ENCODE data around the gene LETMD1.

LETMD1 gene, protein sequence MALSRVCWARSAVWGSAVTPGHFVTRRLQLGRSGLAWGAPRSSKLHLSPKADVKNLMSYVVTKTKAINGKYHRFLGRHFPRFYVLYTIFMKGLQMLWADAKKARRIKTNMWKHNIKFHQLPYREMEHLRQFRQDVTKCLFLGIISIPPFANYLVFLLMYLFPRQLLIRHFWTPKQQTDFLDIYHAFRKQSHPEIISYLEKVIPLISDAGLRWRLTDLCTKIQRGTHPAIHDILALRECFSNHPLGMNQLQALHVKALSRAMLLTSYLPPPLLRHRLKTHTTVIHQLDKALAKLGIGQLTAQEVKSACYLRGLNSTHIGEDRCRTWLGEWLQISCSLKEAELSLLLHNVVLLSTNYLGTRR

GRCh38 chr12:51047655-51048540 lies at the start of gene LETMD1:
LETMD1 (plus strand) TSS chr12:51048327; CDS start chr12:51048357, 30 bp downstream.
- peak within 1 kb of the TSS; percentile 79 for H3K4me3 ChIP-seq (ENCODE audit: control insufficient read depth, low read depth, low read length)
- DNase-seq (ENCODE audit: low read depth) = peak; percentile 99
- TF ChIP-seq, protein P1, sequence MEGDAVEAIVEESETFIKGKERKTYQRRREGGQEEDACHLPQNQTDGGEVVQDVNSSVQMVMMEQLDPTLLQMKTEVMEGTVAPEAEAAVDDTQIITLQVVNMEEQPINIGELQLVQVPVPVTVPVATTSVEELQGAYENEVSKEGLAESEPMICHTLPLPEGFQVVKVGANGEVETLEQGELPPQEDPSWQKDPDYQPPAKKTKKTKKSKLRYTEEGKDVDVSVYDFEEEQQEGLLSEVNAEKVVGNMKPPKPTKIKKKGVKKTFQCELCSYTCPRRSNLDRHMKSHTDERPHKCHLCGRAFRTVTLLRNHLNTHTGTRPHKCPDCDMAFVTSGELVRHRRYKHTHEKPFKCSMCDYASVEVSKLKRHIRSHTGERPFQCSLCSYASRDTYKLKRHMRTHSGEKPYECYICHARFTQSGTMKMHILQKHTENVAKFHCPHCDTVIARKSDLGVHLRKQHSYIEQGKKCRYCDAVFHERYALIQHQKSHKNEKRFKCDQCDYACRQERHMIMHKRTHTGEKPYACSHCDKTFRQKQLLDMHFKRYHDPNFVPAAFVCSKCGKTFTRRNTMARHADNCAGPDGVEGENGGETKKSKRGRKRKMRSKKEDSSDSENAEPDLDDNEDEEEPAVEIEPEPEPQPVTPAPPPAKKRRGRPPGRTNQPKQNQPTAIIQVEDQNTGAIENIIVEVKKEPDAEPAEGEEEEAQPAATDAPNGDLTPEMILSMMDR (conservative IDR thresholded peaks at IDR 0.05; ENCODE audit: control insufficient read depth, insufficient read depth, low read depth, low read length) = peak; percentile 85

DNA sequence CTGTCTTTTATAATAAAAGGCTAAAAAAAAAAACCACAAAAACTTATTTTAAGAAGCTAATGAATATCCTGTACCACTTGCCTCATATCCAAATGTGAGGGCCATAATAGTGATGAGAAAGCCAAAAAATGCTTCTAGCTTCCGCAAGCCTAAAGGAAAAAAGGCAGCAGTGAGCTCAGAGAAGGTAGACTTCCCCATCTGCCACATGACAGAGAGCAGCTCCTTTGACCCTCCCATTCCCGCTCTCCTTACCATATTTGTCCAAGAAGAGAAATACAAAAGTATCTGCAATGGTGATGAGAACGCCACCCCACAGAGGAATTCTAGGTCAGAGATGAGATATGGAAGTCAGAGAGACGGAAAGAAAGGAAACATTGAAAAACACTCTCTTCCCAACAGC lies 49.0 kb upstream of the LETMD1 start:
- TF ChIP-seq, protein P1 (conservative IDR thresholded peaks at IDR 0.05; ENCODE audit: control insufficient read depth, insufficient read depth, low read depth, low read length) = no peak

GRCh38 chr12:51000245-51000644 lies 47.9 kb upstream of the LETMD1 start:
- H3K4me3 ChIP-seq (ENCODE audit: control insufficient read depth, low read depth, low read length) = no peak overlapping the region
- DNase-seq (ENCODE audit: low read depth) = peak; percentile 58
- TF ChIP-seq, protein P1 (conservative IDR thresholded peaks at IDR 0.05; ENCODE audit: control insufficient read depth, insufficient read depth, low read depth, low read length) = no peak

More for the DNA sequence above, 49.0 kb upstream of the LETMD1 start:
- H3K4me3 ChIP-seq (ENCODE audit: control insufficient read depth, low read depth, low read length) = no peak overlapping the region
- DNase-seq (ENCODE audit: low read depth) = no peak

DNA sequence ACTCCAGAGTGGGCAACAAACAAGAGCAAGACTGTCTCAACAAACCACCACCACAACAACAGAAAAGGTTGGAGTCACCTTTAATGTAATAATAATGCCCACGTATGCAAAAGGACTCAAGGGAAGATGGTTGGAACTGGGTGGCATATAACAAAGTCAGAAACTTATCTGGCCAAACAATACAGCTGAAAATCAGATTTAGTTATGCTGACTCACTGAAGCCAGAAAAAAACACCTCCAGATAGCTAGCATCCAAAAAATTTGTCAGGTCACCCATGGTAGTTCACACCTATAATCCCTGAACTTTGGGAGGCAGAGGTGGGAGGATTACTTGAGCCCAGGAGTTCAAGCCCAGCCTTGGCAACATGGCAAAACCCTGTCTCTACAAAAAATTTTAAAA lies 46.3 kb upstream of the LETMD1 start:
- no peak overlapping the region for H3K4me3 ChIP-seq (ENCODE audit: control insufficient read depth, low read depth, low read length)
- TF ChIP-seq, protein P1 (conservative IDR thresholded peaks at IDR 0.05; ENCODE audit: control insufficient read depth, insufficient read depth, low read depth, low read length) = no peak
- DNase-seq (ENCODE audit: low read depth) = no peak

GRCh38 chr12:51004504-51004903 lies 43.6 kb upstream of the LETMD1 start:
- TF ChIP-seq, protein P1 (conservative IDR thresholded peaks at IDR 0.05; ENCODE audit: control insufficient read depth, insufficient read depth, low read depth, low read length) = no peak
- H3K4me3 ChIP-seq (ENCODE audit: control insufficient read depth, low read depth, low read length) = no peak overlapping the region
- DNase-seq (ENCODE audit: low read depth) = no peak

GRCh38 chr12:51005030-51005429 lies 43.1 kb upstream of the LETMD1 start:
- DNase-seq (ENCODE audit: low read depth) = no peak
- TF ChIP-seq, protein P1 (conservative IDR thresholded peaks at IDR 0.05; ENCODE audit: control insufficient read depth, insufficient read depth, low read depth, low read length) = no peak
- H3K4me3 ChIP-seq (ENCODE audit: control insufficient read depth, low read depth, low read length) = no peak overlapping the region
